Endometrial microvascular endothelial cells (primary cell): ENCODE results near the gene DNM2. TPM values are rescaled to one million over a fixed set of nuclear protein-coding genes. Genes with fewer than 3 reads are reported as not detected.
"Not testable (repeated sequence)": the region's sequence is repeated elsewhere in the genome, so short reads cannot be mapped to it uniquely, and the experiment has no call there.

ENCODE experiments used
- in situ Hi-C: cut with HindIII; loops from 2 replicates; pipeline ENCODE4 v1.10.0; 2017; ENCODE audit warnings: low sequenced_read_pairs, low pct_unique_long_range_greater_than_20kb; ENCODE audit errors: inconsistent ontology term
- total RNA-seq: library from RNA; depleted of rRNA; stranded (reverse); fragments of >200 nt; gene quantifications from one replicate; pipeline ENCODE4 v1.2.3, GENCODE V29; 2015; ENCODE audit errors: inconsistent ontology term

DNM2 gene
- total RNA-seq, 1 donor from 2014 or later, result 110 TPM

GRCh38 chr19:10819124-10820060 lies 101.5 kb downstream of the DNM2 start:
- in situ Hi-C loops, result no loop called here

GRCh38 chr19:10820173-10820572 lies 102.3 kb downstream of the DNM2 start:
- in situ Hi-C loops, result no loop called here

DNA sequence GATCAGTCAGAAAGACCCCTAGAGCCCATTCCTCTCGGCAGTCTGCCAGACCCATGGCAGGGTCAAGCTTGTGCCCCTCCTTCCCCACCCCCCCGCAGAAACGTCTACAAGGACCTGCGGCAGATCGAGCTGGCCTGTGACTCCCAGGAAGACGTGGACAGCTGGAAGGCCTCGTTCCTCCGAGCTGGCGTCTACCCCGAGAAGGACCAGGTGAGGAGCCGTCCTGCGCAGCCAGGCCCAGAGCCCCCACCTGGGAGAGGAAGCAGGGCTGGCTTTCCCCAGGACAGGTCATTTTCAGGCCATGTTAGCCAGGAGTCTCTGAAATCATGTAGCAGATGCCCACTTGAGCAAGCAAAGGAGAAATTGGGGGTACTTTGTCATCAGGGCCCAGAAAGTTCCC lies 105.8 kb downstream of the DNM2 start:
- in situ Hi-C loops, result no loop called here

- in situ Hi-C loops, result no loop called here
Measured at GRCh38 chr19:10826231-10826630, 108.4 kb downstream of the DNM2 start.

DNA sequence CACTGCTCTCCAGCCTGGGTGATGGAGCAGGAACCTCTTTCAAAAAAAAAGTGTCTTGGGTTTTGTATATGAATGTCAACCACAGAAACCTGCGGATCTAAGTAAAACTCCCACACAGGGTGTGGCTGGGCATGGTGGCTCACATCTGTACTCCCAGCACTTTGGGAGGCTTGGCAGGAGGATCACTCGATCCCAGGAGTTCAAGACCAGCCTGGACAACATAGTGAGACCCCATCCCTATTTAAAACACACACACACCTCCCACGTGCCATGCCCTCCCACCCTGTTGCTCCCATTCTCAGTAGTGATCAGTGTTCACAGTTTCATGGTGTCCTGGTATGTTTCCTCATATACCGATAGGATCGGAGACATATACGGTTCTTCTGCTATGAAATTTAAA lies 109.0 kb downstream of the DNM2 start:
- in situ Hi-C loops, result no loop called here

- in situ Hi-C loops, result no loop called here
Measured at GRCh38 chr19:10828981-10829821, 111.3 kb downstream of the DNM2 start.

- in situ Hi-C loops, result no loop called here
Measured at GRCh38 chr19:10829967-10830366, 112.1 kb downstream of the DNM2 start.

GRCh38 chr19:10830370-10830769 lies 112.5 kb downstream of the DNM2 start:
- in situ Hi-C loops, result no loop called here

DNA sequence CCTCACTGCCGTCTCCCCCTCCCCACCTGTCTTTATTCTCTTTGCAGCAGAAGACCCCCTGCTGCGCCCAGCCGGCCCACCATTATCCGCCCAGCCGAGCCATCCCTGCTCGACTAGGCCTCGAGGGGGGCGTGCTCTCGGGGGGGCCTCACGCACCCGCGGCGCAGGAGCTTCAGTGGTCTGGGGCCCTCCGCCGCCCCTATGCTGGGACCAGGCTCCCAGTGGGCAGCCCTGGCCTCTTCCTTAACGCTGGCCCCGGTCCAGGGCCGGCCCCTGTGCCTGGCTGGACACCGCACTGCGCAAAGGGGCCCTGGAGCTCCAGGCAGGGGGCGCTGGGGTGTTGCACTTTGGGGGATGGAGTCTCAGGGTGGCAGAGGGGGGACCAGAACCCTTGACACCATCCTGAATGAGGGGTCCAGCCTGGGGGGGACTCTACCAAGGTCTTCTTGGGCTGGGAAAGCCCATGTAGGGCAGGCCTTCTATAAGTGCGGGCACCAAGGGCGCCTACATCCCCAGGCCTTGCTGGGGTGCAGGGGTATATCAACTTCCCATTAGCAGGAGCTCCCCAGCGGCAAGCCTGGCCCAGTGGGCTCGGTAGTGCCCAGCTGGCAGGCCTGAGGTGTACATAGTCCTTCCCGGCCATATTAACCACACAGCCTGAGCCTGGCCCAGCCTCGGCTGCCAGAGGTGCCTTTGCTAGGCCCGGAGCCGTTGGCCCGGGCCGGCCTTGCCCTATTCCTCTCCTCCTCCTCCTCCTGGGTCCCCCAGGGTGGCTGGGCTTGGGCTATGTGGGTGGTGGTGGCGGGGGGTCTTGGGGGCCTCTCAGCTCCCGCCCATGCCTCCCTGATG lies 113.3 kb downstream of the DNM2 start:
- in situ Hi-C loops, result no loop called here

- in situ Hi-C loops, result no loop called here
Measured at GRCh38 chr19:10831987-10832938, 114.4 kb downstream of the DNM2 start.

GRCh38 chr19:10832939-10833296 lies 115.0 kb downstream of the DNM2 start:
- in situ Hi-C loops, result no loop called here

DNA sequence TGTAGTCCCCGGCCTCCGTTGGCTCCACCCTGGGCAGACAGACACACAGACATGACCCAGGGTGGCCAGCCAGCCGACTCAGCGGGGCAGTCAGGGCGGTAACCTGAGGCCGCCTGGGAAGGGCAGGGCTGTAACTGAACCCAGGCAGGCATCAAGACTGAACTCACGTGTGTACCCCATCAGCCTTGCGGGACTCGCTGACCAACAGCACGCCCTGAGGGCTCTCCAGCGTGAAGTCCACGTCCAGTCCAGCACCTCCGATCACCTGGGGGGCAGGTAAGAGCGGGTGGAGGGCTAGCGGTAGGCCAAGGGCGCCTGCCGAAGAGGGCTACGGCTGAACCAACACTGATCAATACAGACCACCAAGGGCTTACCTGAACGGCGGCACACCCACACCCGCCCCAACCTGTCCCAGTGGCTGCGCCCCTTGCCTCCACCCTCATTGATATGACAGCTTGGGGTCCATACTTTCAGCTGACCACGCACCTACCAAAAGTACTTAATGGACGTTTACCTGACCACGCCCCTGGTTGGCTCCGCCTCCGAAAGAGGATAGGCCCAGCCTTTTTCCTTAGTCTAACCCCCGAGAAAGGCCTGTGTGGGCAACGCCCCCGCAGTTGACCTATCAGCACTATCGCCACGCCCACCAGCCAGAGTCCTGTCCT lies 117.3 kb downstream of the DNM2 start:
- in situ Hi-C loops, result no loop called here

GRCh38 chr19:10835754-10836478 lies 118.0 kb downstream of the DNM2 start, which contains the start of gene TMED1:
TSS of gene TMED1 (minus strand) at chr19:10836212. CDS start at chr19:10836191, 21 bp downstream.
- in situ Hi-C loops, result no loop called here

- in situ Hi-C loops, result no loop called here
Measured at GRCh38 chr19:10836479-10837330, 118.8 kb downstream of the DNM2 start.

DNA sequence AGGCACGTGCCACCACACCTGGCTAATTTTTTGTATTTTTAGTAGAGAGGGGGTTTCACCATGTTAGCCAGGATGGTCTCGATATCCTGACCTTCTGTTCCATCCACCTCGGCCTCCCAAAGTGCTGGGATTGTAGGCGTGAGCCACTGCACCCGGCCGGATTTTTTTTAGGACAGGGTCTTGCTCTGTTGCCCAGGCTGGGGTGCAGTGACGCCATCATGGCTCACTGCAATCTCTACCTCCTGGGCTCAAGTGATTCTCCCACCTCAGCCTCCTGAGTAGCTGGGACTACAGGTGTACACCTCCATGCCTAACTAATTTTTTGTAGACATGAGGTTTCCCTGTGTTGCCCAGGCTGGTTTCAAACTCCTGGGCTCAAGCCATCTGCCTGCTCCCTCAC lies 119.8 kb downstream of the DNM2 start:
- in situ Hi-C loops, result not testable (repeated sequence)

DNA sequence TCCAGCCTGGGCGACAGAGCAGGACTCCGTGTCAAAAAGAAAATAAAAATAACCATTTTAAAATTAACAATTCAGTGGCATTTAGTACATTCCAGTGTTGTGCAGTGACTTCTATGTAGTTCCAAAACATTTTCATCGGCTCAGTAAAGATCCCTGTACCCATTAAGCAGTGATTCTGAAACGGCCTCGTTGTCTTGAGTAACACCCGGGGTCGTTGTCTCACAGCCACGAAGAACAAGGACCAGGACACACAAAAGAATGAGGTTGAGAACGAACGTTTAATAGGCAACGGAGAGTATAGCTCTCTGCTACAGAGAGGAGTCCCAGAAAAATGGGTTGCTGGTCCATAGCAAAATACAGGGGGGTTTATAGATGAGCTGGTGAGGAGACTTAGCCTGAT lies 120.5 kb downstream of the DNM2 start:
- in situ Hi-C loops, result no loop called here
